PC-9 (cell line): ENCODE measurements around the gene PAPSS1. TPM values are rescaled to one million over a fixed set of nuclear protein-coding genes. Genes with fewer than 3 reads are reported as not detected.

Experiments used
- BruUV-seq: library from RNA; stranded (reverse); fragments of 400-500 nt; replicated peaks from 2 replicates; lab custom pipeline; 2021; lab: Mats Ljungman, UMichigan
- CTCF ChIA-PET: fragments of 300-600 bp; sonication (Branson Sonifier 250); formaldehyde crosslinking; loops from one replicate; lab custom pipeline; 2022; ENCODE audit warnings: antibody characterized with exemption; lab: Charles Lee
- POLR2A ChIA-PET: fragments of 300-600 bp; sonication (Branson Sonifier 250); formaldehyde crosslinking; loops from one replicate; lab custom pipeline; 2022; ENCODE audit warnings: antibody characterized with exemption; ENCODE audit not compliant: unreplicated experiment; lab: Charles Lee
- DNase-seq, 2 experiments: peaks; one replicate each; pipeline versions ENCODE4 v3.0.0 to v3.0.0-alpha.2; 2015 to 2022; ENCODE audit warnings: mixed read lengths in 1 of 2
- H2AFZ ChIP-seq: fragments of 200-600 bp; sonication (generic); 2 replicates; pipeline ENCODE4 v1.8.1; 2017; ENCODE audit warnings: antibody characterized with exemption
- H3F3A ChIP-seq: fragments of 200-600 bp; sonication (generic); 2 replicates; pipeline ENCODE4 v1.8.1; 2017; ENCODE audit warnings: antibody characterized with exemption, mild to moderate bottlenecking, low read depth; ENCODE audit not compliant: insufficient read depth
- H3K27ac ChIP-seq: fragments of 200-600 bp; sonication (generic); 2 replicates; pipeline ENCODE4 v1.6.1; 2016; ENCODE audit warnings: mixed run types
- H3K27me3 ChIP-seq: fragments of 200-600 bp; sonication (generic); 2 replicates; pipeline ENCODE4 v1.6.1; 2016; ENCODE audit warnings: low read depth, mixed run types; ENCODE audit not compliant: insufficient read depth
- H3K36me3 ChIP-seq: fragments of 200-600 bp; sonication (generic); 2 replicates; pipeline ENCODE4 v1.6.1; 2016; ENCODE audit warnings: low read depth, mixed run types
- H3K4me1 ChIP-seq: fragments of 200-600 bp; sonication (generic); replicated peaks from 2 replicates; pipeline ENCODE4 v1.6.1; 2016; ENCODE audit warnings: mixed run types; ENCODE audit not compliant: insufficient read depth
- H3K4me2 ChIP-seq: fragments of 200-600 bp; sonication (generic); 2 replicates; pipeline ENCODE4 v1.6.1; 2017; ENCODE audit warnings: mixed run types
- H3K4me3 ChIP-seq: fragments of 200-600 bp; sonication (generic); 2 replicates; pipeline ENCODE4 v1.6.1; 2016; ENCODE audit warnings: mixed run types
- H3K79me2 ChIP-seq: fragments of 200-600 bp; sonication (generic); 2 replicates; pipeline ENCODE4 v1.6.1; 2017; ENCODE audit warnings: low read depth, mixed run types
- H3K9me2 ChIP-seq: fragments of 200-600 bp; sonication (generic); 2 replicates; pipeline ENCODE4 v1.8.1; 2017; ENCODE audit warnings: mild to moderate bottlenecking; ENCODE audit not compliant: insufficient read depth
- H3K9me3 ChIP-seq: fragments of 200-600 bp; sonication (generic); 2 replicates; pipeline ENCODE4 v1.8.1; 2016; ENCODE audit warnings: low read depth; ENCODE audit not compliant: insufficient read depth
- H4K20me1 ChIP-seq: fragments of 200-600 bp; sonication (generic); 2 replicates; pipeline ENCODE4 v1.8.1; 2017; ENCODE audit not compliant: insufficient read depth
- CTCF ChIP-seq: fragments of 200-600 bp; sonication (generic); conservative IDR thresholded peaks from 2 replicates; pipeline ENCODE4 v1.6.1; 2017; ENCODE audit warnings: mixed run types, antibody characterized with exemption, mild to moderate bottlenecking, moderate library complexity
- EZH2 ChIP-seq: fragments of 200-600 bp; sonication (generic); IDR thresholded peaks from 2 replicates; pipeline ENCODE4 v1.8.0; 2017; ENCODE audit warnings: antibody characterized with exemption, low read depth
- intact Hi-C: fragments of 100-400 bp; cut with micrococcal nuclease; formaldehyde crosslinking; loops from one replicate; pipeline ENCODE4 v1.10.0; 2022; ENCODE audit not compliant: unreplicated experiment
- total RNA-seq: library from RNA; stranded (reverse); gene quantifications from 2 replicates; pipeline ENCODE4 v1.2.3, GENCODE V29; 2021

The PAPSS1 gene
- total RNA-seq, 1 experiment from 2014 or later, result 18.8 TPM

GRCh38 chr4:107709916-107710315 lies 10.1 kb downstream of the PAPSS1 start:
- no TSS peak for BruUV-seq
- Histone ChIP-seq H3K4me3 (no peak overlapping the region), H3K9me2 (no peaks in the 10 kb centered on the region), H2AFZ (no peak overlapping the region), H4K20me1 (no peaks in the 10 kb centered on the region), H3K9me3 (no peaks in the 10 kb centered on the region; the same call in 1 of the 2 replicates), H3K27ac (no peak overlapping the region), H3K4me1 (peaks cover 10% of the 10 kb centered on the region), H3K27me3 (no peaks in the 10 kb centered on the region), H3F3A (no peaks in the 10 kb centered on the region), H3K36me3 (no peaks in the 10 kb centered on the region), H3K79me2 (no peaks in the 10 kb centered on the region), H3K4me2 (no peak overlapping the region)
- intact Hi-C loops, result no loop called here
- CTCF ChIA-PET, result no interaction called here
- DNase-seq, result no peak
- TF ChIP-seq EZH2, result no peak
- no peak for TF ChIP-seq CTCF
- POLR2A ChIA-PET, result no interaction called here

GRCh38 chr4:107708225-107708624 lies 11.8 kb downstream of the PAPSS1 start:
- no peaks in the 10 kb centered on the region for H3K9me2 ChIP-seq
- no peak overlapping the region for H2AFZ ChIP-seq
- no peaks in the 10 kb centered on the region; the same call in 1 of the 2 replicates for H3K9me3 ChIP-seq
- no peak overlapping the region for H3K27ac ChIP-seq
- ChIA-PET CTCF (no interaction called here), POLR2A (interaction anchor here (0.7 kb wide), 2 partner anchors 141 to 461 kb away, joined by 4 to 14 read pairs; no protein-coding TSS in a partner anchor)
- no peak overlapping the region for H3K4me3 ChIP-seq
- BruUV-seq, result no TSS peak
- TF ChIP-seq EZH2, result no peak
- TF ChIP-seq CTCF, result no peak
- H3F3A ChIP-seq, result no peaks in the 10 kb centered on the region
- H4K20me1 ChIP-seq, result no peaks in the 10 kb centered on the region
- H3K36me3 ChIP-seq, result no peaks in the 10 kb centered on the region
- H3K79me2 ChIP-seq, result no peaks in the 10 kb centered on the region
- intact Hi-C loops, result no loop called here
- H3K4me1 ChIP-seq, result peaks cover 10% of the 10 kb centered on the region
- H3K4me2 ChIP-seq, result peak overlapping the region; percentile 23; the same call in 1 of the 2 replicates
- H3K27me3 ChIP-seq, result no peaks in the 10 kb centered on the region
- DNase-seq, result peak in 1 of 2 experiments; percentile 36

DNA sequence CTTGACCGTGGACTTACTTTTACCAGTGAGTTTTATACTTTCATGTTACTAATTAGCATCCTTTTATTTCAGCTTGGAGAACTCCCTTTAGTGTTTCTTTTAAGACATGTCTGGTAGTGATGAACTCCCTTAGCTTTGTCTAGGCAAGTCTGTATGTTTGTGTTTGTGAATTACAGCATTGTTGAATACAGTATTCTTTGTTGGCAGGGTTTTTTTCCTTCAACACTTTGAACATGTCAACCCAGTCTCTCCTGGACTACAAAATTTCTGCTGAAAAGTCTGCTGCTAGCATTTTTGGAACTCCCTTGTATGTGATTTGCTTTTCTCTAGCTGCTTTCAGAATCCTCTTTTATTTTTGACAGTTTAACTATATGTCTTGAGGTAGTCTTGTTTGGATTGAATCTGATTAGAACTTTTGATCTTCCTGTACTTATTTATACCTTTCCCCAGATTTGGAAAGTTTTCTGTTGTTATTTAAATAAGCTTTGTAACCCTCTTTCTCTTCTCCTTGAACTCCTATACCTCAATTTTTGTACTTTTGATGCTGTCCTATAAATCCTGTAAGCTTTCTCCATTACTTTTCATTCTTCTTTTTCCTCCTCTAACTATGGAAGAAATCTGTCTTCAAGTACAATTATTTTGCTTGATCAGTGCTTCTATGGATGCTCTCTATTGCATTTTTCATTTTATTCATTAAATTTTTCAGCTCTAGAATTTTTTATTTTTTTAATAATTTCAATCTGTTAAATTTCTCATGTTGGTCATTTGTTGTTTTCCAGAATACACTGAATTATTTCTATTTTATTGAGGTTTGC lies 14.1 kb downstream of the PAPSS1 start:
- intact Hi-C loops, result no loop called here
- Histone ChIP-seq H3K9me3 (no peaks in the 10 kb centered on the region; the same call in 1 of the 2 replicates), H3K36me3 (no peaks in the 10 kb centered on the region), H3K27ac (no peak overlapping the region), H4K20me1 (no peaks in the 10 kb centered on the region), H3K4me1 (peaks cover 10% of the 10 kb centered on the region), H3K4me2 (no peak overlapping the region), H3F3A (no peaks in the 10 kb centered on the region), H3K79me2 (no peaks in the 10 kb centered on the region), H3K27me3 (no peaks in the 10 kb centered on the region), H2AFZ (no peak overlapping the region), H3K9me2 (no peaks in the 10 kb centered on the region), H3K4me3 (no peak overlapping the region)
- BruUV-seq, result no TSS peak
- TF ChIP-seq CTCF (no peak), EZH2 (no peak)
- DNase-seq, result no peak
- ChIA-PET CTCF (no interaction called here), POLR2A (no interaction called here)
